BJ (cell line): Measurements from ENCODE around the gene IKBKG. TPM values are rescaled to one million over a fixed set of nuclear protein-coding genes. Genes with fewer than 3 reads are reported as not detected.
"Not testable (repeated sequence)": the region's sequence is repeated elsewhere in the genome, so short reads cannot be mapped to it uniquely, and the experiment has no call there.

ENCODE experiments used
- CTCF ChIA-PET: fragments of 350-600 bp; formaldehyde crosslinking; extraction: SDS; loops from one replicate; lab custom pipeline; 2021; ENCODE audit warnings: antibody characterized with exemption, inconsistent platforms; lab: Yijun Ruan, JAX
- POLR2A ChIA-PET: fragments of 300-600 bp; sonication (Branson Sonifier 250); formaldehyde crosslinking; extraction: SDS; loops from one replicate; lab custom pipeline; 2021; ENCODE audit warnings: antibody characterized with exemption; lab: Charles Lee
- DNase-seq: peaks from one replicate; pipeline ENCODE4 v3.0.0-alpha.2; 2011; ENCODE audit warnings: low read depth
- H3K27me3 ChIP-seq: 2 replicates; pipeline ENCODE4 v1.6.0; 2011; ENCODE audit warnings: low read length; ENCODE audit not compliant: control insufficient read depth, insufficient read depth
- H3K36me3 ChIP-seq: 2 replicates; pipeline ENCODE4 v1.5.1; 2011; ENCODE audit warnings: low read length; ENCODE audit not compliant: control insufficient read depth, insufficient read depth
- H3K4me3 ChIP-seq: 2 replicates; pipeline ENCODE4 v1.5.1; 2011; ENCODE audit warnings: low read depth, mild to moderate bottlenecking, control low read depth, low read length
- CTCF ChIP-seq: IDR thresholded peaks from 2 replicates; pipeline ENCODE4 v1.5.1; 2011; ENCODE audit warnings: low read depth, mild to moderate bottlenecking, control low read depth, inconsistent platforms, low read length, moderate library complexity; ENCODE audit not compliant: insufficient read depth
- polyA plus RNA-seq: library from polyadenylated mRNA; depleted of rRNA; stranded (reverse); fragments of >200 nt; gene quantifications from 2 replicates; pipeline ENCODE4 v1.2.3, GENCODE V29; 2011

The IKBKG gene
- polyA plus RNA-seq, 1 experiment: 38.8 TPM

DNA sequence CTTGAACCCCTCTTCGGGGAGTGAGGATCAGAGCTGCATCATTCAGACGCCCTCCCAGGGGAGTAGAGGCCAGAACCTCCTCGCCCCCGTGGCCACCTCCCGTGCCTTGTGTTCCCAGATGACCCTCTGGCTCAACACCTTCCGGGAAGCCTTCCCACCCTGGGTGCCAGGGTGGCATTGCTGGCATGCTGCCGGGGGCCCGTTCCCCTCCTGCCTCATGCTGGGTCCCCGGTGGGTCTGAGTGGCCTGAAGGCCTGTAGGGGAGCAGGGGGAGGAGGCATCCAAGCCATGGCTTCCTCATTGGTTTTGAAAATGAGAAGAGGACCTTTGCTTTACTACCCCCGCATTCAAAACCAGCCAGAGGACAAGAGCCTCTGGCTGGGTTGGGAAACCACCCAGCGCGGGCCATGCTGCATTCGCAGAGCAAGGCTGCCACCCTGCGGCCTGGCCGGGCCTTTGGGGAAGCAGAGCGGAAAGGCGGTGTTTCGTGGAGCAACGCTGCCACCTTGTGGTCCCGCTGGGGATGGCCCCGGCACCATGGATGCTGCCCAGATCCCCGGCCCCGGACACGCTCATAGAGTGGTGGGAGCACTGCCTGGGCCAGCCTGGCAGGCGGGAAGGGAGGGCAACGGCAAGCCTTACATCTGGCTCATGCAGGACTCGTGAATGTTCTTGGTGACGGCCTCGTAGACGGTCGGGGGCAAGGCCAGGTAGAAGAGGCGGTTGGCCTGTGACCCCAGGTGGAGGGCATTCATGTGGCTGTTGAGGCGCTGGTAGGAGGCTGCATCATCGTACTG is 12.7 kb upstream of the IKBKG start:
- H3K36me3 ChIP-seq: peaks cover 16% of the 10 kb centered on the region
- DNase-seq: no peak
- H3K27me3 ChIP-seq: no peaks in the 10 kb centered on the region
- POLR2A ChIA-PET: no interaction called here
- H3K4me3 ChIP-seq: no peak overlapping the region
- CTCF ChIA-PET: interaction anchor here (0.9 to 1.7 kb wide), 4 partner anchors 44 to 161 kb away, joined by 3 to 9 read pairs (median 5); partner anchors contain the start of genes FLNA and SLC10A3
- TF ChIP-seq CTCF: peak; percentile 94

DNA sequence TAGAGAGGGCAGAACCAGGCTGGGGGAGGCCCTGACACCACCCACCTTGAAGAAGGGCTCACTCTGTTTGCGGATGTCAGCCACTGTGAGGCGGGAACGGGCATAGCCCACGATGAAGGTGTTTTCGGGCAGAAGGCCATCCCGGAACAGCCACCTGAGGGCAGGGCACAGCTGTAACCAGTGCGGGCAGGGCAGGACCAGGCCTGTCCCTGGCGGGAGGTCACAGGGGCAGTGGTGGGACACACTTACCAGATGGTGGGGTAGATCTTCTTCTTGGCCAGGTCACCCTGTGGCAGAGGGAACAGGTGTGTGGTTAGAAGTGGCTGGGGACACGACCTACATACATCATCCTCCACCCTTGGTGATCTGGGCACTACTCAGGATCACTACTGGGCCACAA is 11.5 kb upstream of the IKBKG start:
- DNase-seq: no peak
- ChIA-PET POLR2A (no interaction called here), CTCF (interaction anchor here (1.2 to 1.4 kb wide), 3 partner anchors 9 to 163 kb away, joined by 3 to 6 read pairs (median 3); partner anchors contain the start of gene FLNA)
- no peak for TF ChIP-seq CTCF
- Histone ChIP-seq H3K27me3 (no peaks in the 10 kb centered on the region), H3K36me3 (peaks cover 16% of the 10 kb centered on the region), H3K4me3 (no peak overlapping the region)

- no peak for TF ChIP-seq CTCF
- POLR2A ChIA-PET: no interaction called here
- H3K27me3 ChIP-seq: no peaks in the 10 kb centered on the region
- CTCF ChIA-PET: interaction anchor here (1.3 kb wide), 1 partner anchor 155 kb away, joined by 4 read pairs; no protein-coding TSS in a partner anchor
- peaks cover 8% of the 10 kb centered on the region for H3K36me3 ChIP-seq
- H3K4me3 ChIP-seq: no peak overlapping the region
- DNase-seq: no peak
Observed at GRCh38 chrX:154539077-154539476, 8.3 kb upstream of the IKBKG start.

GRCh38 chrX:154540365-154540764 is 7.1 kb upstream of the IKBKG start:
- H3K27me3 ChIP-seq, H3K36me3 ChIP-seq, POLR2A ChIA-PET, DNase-seq, H3K4me3 ChIP-seq: not testable (repeated sequence)
- CTCF ChIA-PET: interaction anchor here (1.3 kb wide), 1 partner anchor 157 kb away, joined by 4 read pairs; no protein-coding TSS in a partner anchor

GRCh38 chrX:154540897-154541535 is 6.4 kb upstream of the IKBKG start:
- no peak for TF ChIP-seq CTCF
- Histone ChIP-seq H3K27me3 (no peaks in the 10 kb centered on the region), H3K4me3 (no peak overlapping the region), H3K36me3 (peaks cover under 1% of the 10 kb centered on the region)
- DNase-seq: no peak
- POLR2A ChIA-PET: interaction anchor here (0.6 kb wide), 1 partner anchor 817 kb away, joined by 7 read pairs; the partner anchor contains the start of gene BCAP31
- CTCF ChIA-PET: interaction anchor here (0.8 to 1.9 kb wide), 3 partner anchors 10 to 168 kb away, joined by 3 to 5 read pairs (median 4); no protein-coding TSS in a partner anchor
